MCF 10A (cell line): ENCODE data around the gene CRYBB1. TPM values are rescaled to one million over a fixed set of nuclear protein-coding genes. Genes with fewer than 3 reads are reported as not detected.

Source experiments
- BruUV-seq: library from RNA; stranded (reverse); fragments of 400-500 nt; replicated peaks from 2 replicates; lab custom pipeline; 2021; lab: Mats Ljungman, UMichigan
- CTCF ChIA-PET: fragments of 300-600 bp; sonication (Branson Sonifier 250); formaldehyde crosslinking; extraction: SDS; loops from one replicate; lab custom pipeline; 2021; ENCODE audit warnings: antibody characterized with exemption, inconsistent platforms; lab: Yijun Ruan, JAX
- POLR2A ChIA-PET: fragments of 300-600, 350-650 bp; sonication (Branson Sonifier 250); formaldehyde crosslinking; extraction: SDS; loops from one replicate; lab custom pipeline; 2020; ENCODE audit warnings: antibody characterized with exemption, inconsistent platforms; lab: Yijun Ruan, JAX
- DNase-seq: peaks from one replicate; pipeline ENCODE4 v3.0.0-alpha.2; 2018; ENCODE audit not compliant: unreplicated experiment
- H3K27ac Mint-ChIP-seq: one replicate; pipeline ENCODE4 v1.8.0; 2022; ENCODE audit warnings: mild to moderate bottlenecking, low read depth, mixed read lengths; ENCODE audit not compliant: unreplicated experiment
- H3K27me3 Mint-ChIP-seq: one replicate; pipeline ENCODE4 v1.8.0; 2022; ENCODE audit warnings: mixed read lengths; ENCODE audit not compliant: insufficient read depth, unreplicated experiment
- H3K36me3 Mint-ChIP-seq: one replicate; pipeline ENCODE4 v1.8.0; 2022; ENCODE audit warnings: mild to moderate bottlenecking, moderate library complexity, mixed read lengths; ENCODE audit not compliant: insufficient read depth, unreplicated experiment
- H3K4me1 Mint-ChIP-seq: one replicate; pipeline ENCODE4 v1.8.0; 2022; ENCODE audit warnings: mixed read lengths; ENCODE audit not compliant: insufficient read depth, unreplicated experiment
- H3K4me3 Mint-ChIP-seq: one replicate; pipeline ENCODE4 v1.8.0; 2022; ENCODE audit warnings: mild to moderate bottlenecking, moderate library complexity, mixed read lengths; ENCODE audit not compliant: unreplicated experiment
- H3K9me3 Mint-ChIP-seq: one replicate; pipeline ENCODE4 v1.8.0; 2022; ENCODE audit warnings: mixed read lengths; ENCODE audit not compliant: unreplicated experiment
- CTCF ChIP-seq: fragments of 200-600 bp; IDR thresholded peaks from one replicate; pipeline ENCODE4 v1.8.0; 2022; ENCODE audit warnings: antibody characterized with exemption, mild to moderate bottlenecking; ENCODE audit not compliant: unreplicated experiment
- intact Hi-C: fragments of 100-400 bp; cut with micrococcal nuclease; formaldehyde crosslinking; loops from 2 replicates; pipeline ENCODE4 v1.14.1; 2022
- total RNA-seq: library from RNA; stranded (reverse); gene quantifications from 2 replicates; pipeline ENCODE4 v1.2.3, GENCODE V29; 2022

CRYBB1 gene
- total RNA-seq, 1 experiment from 2014 or later = not detected

- intact Hi-C loops = no loop called here
- no peak for TF ChIP-seq CTCF
- no TSS peak for BruUV-seq
- ChIA-PET CTCF (no interaction called here), POLR2A (no interaction called here)
- no peak overlapping the region for H3K4me3 Mint-ChIP-seq
- H3K9me3 Mint-ChIP-seq = no peaks in the 10 kb centered on the region
- H3K4me1 Mint-ChIP-seq = peaks cover 5% of the 10 kb centered on the region
- H3K36me3 Mint-ChIP-seq = no peaks in the 10 kb centered on the region
- DNase-seq = no peak
- no peaks in the 10 kb centered on the region for H3K27me3 Mint-ChIP-seq
- H3K27ac Mint-ChIP-seq = peak overlapping the region; percentile 9
These were observed 53.6 kb downstream of the CRYBB1 start for GRCh38 chr22:26564181-26564580.

- H3K36me3 Mint-ChIP-seq = no peaks in the 10 kb centered on the region
- no TSS peak for BruUV-seq
- intact Hi-C loops = no loop called here
- no peak overlapping the region for H3K27ac Mint-ChIP-seq
- ChIA-PET CTCF (interaction anchor here (0.6 to 0.7 kb wide), 2 partner anchors 18 to 471 kb away, joined by 3 read pairs; no protein-coding TSS in a partner anchor), POLR2A (no interaction called here)
- H3K4me3 Mint-ChIP-seq = no peak overlapping the region
- no peak for DNase-seq
- H3K4me1 Mint-ChIP-seq = peaks cover 1% of the 10 kb centered on the region
- H3K9me3 Mint-ChIP-seq = no peaks in the 10 kb centered on the region
- H3K27me3 Mint-ChIP-seq = no peaks in the 10 kb centered on the region
- TF ChIP-seq CTCF = no peak
These were observed 54.8 kb downstream of the CRYBB1 start for GRCh38 chr22:26563022-26563421.

- ChIA-PET CTCF (interaction anchor here (0.6 kb wide), 3 partner anchors 32 to 1655 kb away, joined by 3 read pairs; no protein-coding TSS in a partner anchor), POLR2A (no interaction called here)
- H3K4me3 Mint-ChIP-seq = no peak overlapping the region
- H3K4me1 Mint-ChIP-seq = no peaks in the 10 kb centered on the region
- intact Hi-C loops = no loop called here
- H3K36me3 Mint-ChIP-seq = no peaks in the 10 kb centered on the region
- BruUV-seq = no TSS peak
- no peak overlapping the region for H3K27ac Mint-ChIP-seq
- H3K27me3 Mint-ChIP-seq = no peaks in the 10 kb centered on the region
- no peaks in the 10 kb centered on the region for H3K9me3 Mint-ChIP-seq
- DNase-seq = peak; percentile 7
- no peak for TF ChIP-seq CTCF
These were observed 55.9 kb downstream of the CRYBB1 start for GRCh38 chr22:26561756-26562417.

GRCh38 chr22:26559961-26560575 is 57.8 kb downstream of the CRYBB1 start:
- no peaks in the 10 kb centered on the region for H3K9me3 Mint-ChIP-seq
- intact Hi-C loops = no loop called here
- no peak for DNase-seq
- H3K27ac Mint-ChIP-seq = no peak overlapping the region
- no TSS peak for BruUV-seq
- no peak overlapping the region for H3K4me3 Mint-ChIP-seq
- H3K27me3 Mint-ChIP-seq = no peaks in the 10 kb centered on the region
- no peak for TF ChIP-seq CTCF
- H3K4me1 Mint-ChIP-seq = no peaks in the 10 kb centered on the region
- H3K36me3 Mint-ChIP-seq = no peaks in the 10 kb centered on the region
- POLR2A ChIA-PET = no interaction called here
- CTCF ChIA-PET = interaction anchor here (0.5 to 1.5 kb wide), 6 partner anchors 65 to 1223 kb away, joined by 3 to 5 read pairs (median 3); no protein-coding TSS in a partner anchor
